B cell (primary cell): ENCODE results near the gene ZBTB5.

Experiments used
- EZH2 ChIP-seq: IDR thresholded peaks from 2 replicates; pipeline ENCODE4 v1.6.1; 2012; ENCODE audit warnings: borderline replicate concordance, low read depth, mild to moderate bottlenecking, moderate library complexity, low read length; ENCODE audit not compliant: insufficient read depth, poor library complexity, severe bottlenecking
- TF ChIP-seq, protein P1 (sequence below): fragments of 200-600 bp; IDR thresholded peaks from one replicate; pipeline ENCODE4 v1.8.0; 2022; ENCODE audit warnings: antibody characterized with exemption, mild to moderate bottlenecking

DNA sequence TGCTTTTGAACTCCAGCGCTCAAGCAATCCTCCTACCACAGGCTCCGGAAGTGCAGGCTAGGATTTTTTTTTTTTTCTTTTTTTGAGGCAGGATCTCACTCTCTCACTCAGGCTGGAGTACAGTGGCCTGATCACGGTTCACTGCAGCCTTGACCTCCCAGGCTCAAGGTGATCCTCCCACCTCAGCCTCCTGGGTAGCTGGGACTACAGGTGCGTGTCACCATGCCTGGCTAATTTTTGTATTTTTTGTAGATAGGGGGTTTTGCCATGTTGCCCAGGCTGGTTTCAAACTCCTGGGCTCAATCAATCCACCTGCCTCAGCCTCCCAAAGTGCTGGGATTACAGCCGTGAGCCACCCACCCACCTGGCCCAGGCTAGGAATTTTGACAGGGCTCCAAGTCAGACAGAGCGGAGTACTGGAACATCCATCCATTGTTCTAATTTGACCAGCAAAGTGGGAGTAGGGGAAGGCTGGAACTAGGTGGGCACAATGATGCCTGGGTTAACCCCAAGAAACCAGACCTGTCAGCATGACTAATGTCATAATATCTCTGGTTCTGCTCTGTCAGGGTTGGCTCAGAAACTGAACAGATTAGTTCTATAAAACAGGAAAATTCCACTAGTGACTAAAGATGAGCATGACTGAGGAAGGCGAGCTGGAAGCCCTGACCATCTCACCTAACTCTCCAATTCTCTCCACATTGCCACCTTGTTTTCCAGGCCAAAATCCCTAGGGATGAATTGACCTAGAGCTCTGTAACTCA lies 9.2 kb downstream of the ZBTB5 start:
- TF ChIP-seq, protein P1, sequence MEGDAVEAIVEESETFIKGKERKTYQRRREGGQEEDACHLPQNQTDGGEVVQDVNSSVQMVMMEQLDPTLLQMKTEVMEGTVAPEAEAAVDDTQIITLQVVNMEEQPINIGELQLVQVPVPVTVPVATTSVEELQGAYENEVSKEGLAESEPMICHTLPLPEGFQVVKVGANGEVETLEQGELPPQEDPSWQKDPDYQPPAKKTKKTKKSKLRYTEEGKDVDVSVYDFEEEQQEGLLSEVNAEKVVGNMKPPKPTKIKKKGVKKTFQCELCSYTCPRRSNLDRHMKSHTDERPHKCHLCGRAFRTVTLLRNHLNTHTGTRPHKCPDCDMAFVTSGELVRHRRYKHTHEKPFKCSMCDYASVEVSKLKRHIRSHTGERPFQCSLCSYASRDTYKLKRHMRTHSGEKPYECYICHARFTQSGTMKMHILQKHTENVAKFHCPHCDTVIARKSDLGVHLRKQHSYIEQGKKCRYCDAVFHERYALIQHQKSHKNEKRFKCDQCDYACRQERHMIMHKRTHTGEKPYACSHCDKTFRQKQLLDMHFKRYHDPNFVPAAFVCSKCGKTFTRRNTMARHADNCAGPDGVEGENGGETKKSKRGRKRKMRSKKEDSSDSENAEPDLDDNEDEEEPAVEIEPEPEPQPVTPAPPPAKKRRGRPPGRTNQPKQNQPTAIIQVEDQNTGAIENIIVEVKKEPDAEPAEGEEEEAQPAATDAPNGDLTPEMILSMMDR = no peak
- TF ChIP-seq EZH2 = no peak
